MCF 10A (cell line): ENCODE measurements around the gene RALGDS. TPM values are rescaled to one million over a fixed set of nuclear protein-coding genes. Genes with fewer than 3 reads are reported as not detected.

Source experiments
- BruUV-seq: library from RNA; stranded (reverse); fragments of 400-500 nt; replicated peaks from 2 replicates; lab custom pipeline; 2021; lab: Mats Ljungman, UMichigan
- CTCF ChIA-PET: fragments of 300-600 bp; sonication (Branson Sonifier 250); formaldehyde crosslinking; extraction: SDS; loops from one replicate; lab custom pipeline; 2021; ENCODE audit warnings: antibody characterized with exemption, inconsistent platforms; lab: Yijun Ruan, JAX
- POLR2A ChIA-PET: fragments of 300-600, 350-650 bp; sonication (Branson Sonifier 250); formaldehyde crosslinking; extraction: SDS; loops from one replicate; lab custom pipeline; 2020; ENCODE audit warnings: antibody characterized with exemption, inconsistent platforms; lab: Yijun Ruan, JAX
- DNase-seq: peaks from one replicate; pipeline ENCODE4 v3.0.0-alpha.2; 2018; ENCODE audit not compliant: unreplicated experiment
- H3K27ac Mint-ChIP-seq: one replicate; pipeline ENCODE4 v1.8.0; 2022; ENCODE audit warnings: mild to moderate bottlenecking, low read depth, mixed read lengths; ENCODE audit not compliant: unreplicated experiment
- H3K27me3 Mint-ChIP-seq: one replicate; pipeline ENCODE4 v1.8.0; 2022; ENCODE audit warnings: mixed read lengths; ENCODE audit not compliant: insufficient read depth, unreplicated experiment
- H3K36me3 Mint-ChIP-seq: one replicate; pipeline ENCODE4 v1.8.0; 2022; ENCODE audit warnings: mild to moderate bottlenecking, moderate library complexity, mixed read lengths; ENCODE audit not compliant: insufficient read depth, unreplicated experiment
- H3K4me1 Mint-ChIP-seq: one replicate; pipeline ENCODE4 v1.8.0; 2022; ENCODE audit warnings: mixed read lengths; ENCODE audit not compliant: insufficient read depth, unreplicated experiment
- H3K4me3 Mint-ChIP-seq: one replicate; pipeline ENCODE4 v1.8.0; 2022; ENCODE audit warnings: mild to moderate bottlenecking, moderate library complexity, mixed read lengths; ENCODE audit not compliant: unreplicated experiment
- H3K9me3 Mint-ChIP-seq: one replicate; pipeline ENCODE4 v1.8.0; 2022; ENCODE audit warnings: mixed read lengths; ENCODE audit not compliant: unreplicated experiment
- intact Hi-C: fragments of 100-400 bp; cut with micrococcal nuclease; formaldehyde crosslinking; loops from 2 replicates; pipeline ENCODE4 v1.14.1; 2022
- total RNA-seq: library from RNA; stranded (reverse); gene quantifications from 2 replicates; pipeline ENCODE4 v1.2.3, GENCODE V29; 2022
- TF ChIP-seq, protein P1 (sequence below): fragments of 200-600 bp; IDR thresholded peaks from one replicate; pipeline ENCODE4 v1.8.0; 2022; ENCODE audit warnings: antibody characterized with exemption, mild to moderate bottlenecking; ENCODE audit not compliant: unreplicated experiment

Gene RALGDS
- total RNA-seq, 1 experiment from 2014 or later: 14.2 TPM

DNA sequence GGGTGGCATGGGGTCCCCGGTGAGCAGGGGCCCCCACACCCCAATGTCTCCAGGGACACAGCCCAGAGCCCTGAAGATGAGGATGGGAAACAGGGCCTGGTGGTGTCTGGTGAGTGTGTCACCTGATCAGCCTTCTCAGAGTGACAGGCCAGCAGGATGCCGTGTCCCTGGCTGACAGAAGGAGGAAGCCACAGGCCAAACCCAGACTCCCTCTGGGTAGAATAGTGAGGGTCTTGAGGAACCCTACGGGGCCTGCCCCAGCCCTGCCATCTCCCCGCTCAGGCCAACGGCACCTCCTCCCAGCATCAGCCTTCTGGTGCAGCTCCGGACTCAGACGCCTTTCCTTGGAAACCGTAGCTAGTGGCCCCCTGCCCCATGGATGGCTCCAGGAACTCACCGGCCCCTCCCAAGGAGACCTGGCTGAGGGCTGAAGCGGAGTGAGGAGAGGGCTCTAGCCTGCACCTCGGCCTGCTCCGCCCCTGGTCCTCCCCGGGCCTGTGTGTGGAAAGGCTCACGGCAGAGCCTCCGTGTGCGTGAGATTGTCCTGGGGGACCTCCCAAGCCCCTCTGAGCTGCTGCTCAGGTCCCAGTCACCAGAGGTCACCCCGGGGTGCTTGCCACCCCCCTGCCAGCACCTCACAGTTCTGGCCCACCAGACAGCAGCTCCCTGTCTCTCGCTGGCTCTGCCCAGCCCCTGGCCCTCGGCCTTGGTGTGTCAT lies 6.0 kb downstream of the RALGDS start:
- peaks cover 13% of the 10 kb centered on the region for H3K36me3 Mint-ChIP-seq
- intact Hi-C loops: no loop called here
- no peaks in the 10 kb centered on the region for H3K27me3 Mint-ChIP-seq
- ChIA-PET CTCF (interaction anchor here (0.6 to 8.6 kb wide), 5 partner anchors 12 to 90 kb away, joined by 3 to 132 read pairs (median 4); no protein-coding TSS in a partner anchor), POLR2A (interaction anchor here (0.9 to 1.2 kb wide), 3 partner anchors 22 to 84 kb away, joined by 3 to 4 read pairs (median 4); partner anchors contain the start of gene GTF3C5)
- TF ChIP-seq, protein P1, sequence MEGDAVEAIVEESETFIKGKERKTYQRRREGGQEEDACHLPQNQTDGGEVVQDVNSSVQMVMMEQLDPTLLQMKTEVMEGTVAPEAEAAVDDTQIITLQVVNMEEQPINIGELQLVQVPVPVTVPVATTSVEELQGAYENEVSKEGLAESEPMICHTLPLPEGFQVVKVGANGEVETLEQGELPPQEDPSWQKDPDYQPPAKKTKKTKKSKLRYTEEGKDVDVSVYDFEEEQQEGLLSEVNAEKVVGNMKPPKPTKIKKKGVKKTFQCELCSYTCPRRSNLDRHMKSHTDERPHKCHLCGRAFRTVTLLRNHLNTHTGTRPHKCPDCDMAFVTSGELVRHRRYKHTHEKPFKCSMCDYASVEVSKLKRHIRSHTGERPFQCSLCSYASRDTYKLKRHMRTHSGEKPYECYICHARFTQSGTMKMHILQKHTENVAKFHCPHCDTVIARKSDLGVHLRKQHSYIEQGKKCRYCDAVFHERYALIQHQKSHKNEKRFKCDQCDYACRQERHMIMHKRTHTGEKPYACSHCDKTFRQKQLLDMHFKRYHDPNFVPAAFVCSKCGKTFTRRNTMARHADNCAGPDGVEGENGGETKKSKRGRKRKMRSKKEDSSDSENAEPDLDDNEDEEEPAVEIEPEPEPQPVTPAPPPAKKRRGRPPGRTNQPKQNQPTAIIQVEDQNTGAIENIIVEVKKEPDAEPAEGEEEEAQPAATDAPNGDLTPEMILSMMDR: no peak
- no peak for DNase-seq
- H3K27ac Mint-ChIP-seq: no peak overlapping the region
- H3K4me3 Mint-ChIP-seq: no peak overlapping the region
- no peaks in the 10 kb centered on the region for H3K9me3 Mint-ChIP-seq
- BruUV-seq: no TSS peak
- peaks cover 15% of the 10 kb centered on the region for H3K4me1 Mint-ChIP-seq

DNA sequence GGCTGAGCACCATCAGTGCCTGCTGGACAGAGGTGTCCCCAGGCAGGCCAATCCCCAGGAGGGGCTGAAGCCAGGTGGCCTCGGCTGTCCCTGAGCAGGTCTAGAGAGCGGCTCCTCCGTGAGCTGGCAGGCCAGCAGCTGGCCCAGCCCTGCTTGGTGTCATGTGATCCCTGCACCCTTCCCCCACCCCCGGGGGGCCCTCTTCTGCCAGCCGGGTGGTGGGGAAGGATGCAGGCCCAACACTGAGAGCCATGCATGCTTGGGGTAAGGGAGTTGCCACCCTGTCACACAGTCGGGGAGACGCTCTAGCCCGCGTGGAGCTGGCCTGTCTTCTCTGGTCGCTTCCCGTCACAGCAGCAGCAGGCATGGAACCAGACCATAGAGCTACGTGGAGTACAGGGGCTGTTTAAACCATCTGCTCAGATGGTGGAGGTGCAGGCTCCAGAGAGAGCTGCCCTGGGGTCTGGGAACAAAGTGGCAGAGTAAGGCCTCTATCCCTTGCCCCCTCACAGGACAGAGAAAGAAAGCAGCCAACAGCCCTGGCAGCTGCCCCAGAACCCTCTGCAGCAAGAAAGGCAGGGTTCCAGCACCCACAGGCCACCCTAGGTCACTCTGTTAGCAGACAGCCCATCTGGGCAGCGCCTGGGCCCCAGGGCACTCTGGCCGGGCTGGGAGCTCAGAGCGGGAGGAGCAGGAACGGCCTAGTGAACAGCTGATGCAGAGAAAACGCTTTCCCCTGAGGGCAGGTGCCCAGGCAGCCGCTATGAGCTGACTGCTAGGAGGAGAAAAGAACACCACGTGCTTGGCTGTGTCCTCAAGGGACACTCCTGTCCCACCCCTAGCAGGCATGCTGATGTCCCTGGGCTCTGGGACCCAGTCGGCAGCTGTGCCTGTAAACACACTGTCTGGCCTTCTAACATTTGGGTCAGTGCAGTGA lies 6.8 kb downstream of the RALGDS start:
- Mint-ChIP-seq H3K4me1 (peaks cover 15% of the 10 kb centered on the region), H3K4me3 (no peak overlapping the region), H3K27me3 (no peaks in the 10 kb centered on the region), H3K27ac (peak overlapping the region; percentile 51), H3K36me3 (peaks cover 14% of the 10 kb centered on the region), H3K9me3 (no peaks in the 10 kb centered on the region)
- no TSS peak for BruUV-seq
- intact Hi-C loops: no loop called here
- TF ChIP-seq, protein P1: no peak
- ChIA-PET CTCF (interaction anchor here (0.6 to 8.6 kb wide), 8 partner anchors 11 to 375 kb away, joined by 3 to 132 read pairs (median 4); no protein-coding TSS in a partner anchor), POLR2A (interaction anchor here (0.9 to 1.2 kb wide), 3 partner anchors 23 to 83 kb away, joined by 3 to 4 read pairs (median 3); partner anchors contain the start of gene GTF3C5)
- DNase-seq: no peak

DNA sequence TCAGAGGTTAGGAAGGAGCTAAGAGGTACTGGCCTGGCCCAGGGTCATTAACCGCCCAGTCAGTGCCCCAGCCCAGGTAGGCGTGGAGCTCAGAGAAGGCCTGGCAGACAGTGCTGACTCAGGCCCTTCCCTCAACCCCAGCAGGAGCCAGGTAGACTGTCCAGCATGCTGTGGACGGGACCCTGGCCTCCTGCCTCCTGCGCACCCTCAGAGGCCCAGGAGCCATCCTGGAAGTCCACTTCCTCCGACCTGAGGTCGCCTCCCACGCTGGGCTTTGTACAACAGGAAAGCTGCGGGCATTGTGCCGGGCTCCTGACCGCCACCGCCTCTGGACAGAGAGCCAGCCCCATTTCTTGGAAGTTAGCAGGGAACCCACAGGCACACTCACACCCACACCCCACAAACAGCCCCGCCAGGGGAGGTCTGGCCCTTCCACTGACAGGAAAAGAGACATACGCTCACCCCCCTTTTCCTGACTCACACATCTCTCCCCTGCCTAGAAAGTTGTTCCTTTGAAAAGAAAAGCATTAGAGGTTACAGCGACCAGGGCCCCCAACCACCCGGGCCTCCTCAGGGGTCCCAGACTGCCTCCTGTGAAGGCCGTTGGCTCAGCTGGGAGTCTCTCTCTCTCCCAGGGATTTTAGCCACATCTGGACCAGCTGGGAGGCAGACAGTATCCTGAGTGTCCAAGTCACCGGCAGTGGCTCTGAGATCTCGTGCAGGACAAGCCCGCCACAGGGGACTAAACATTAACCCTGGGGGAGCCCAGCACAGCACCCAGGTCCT lies 7.7 kb downstream of the RALGDS start:
- no peaks in the 10 kb centered on the region for H3K9me3 Mint-ChIP-seq
- no peak for DNase-seq
- POLR2A ChIA-PET: interaction anchor here (0.6 to 0.9 kb wide), 3 partner anchors 31 to 729 kb away, joined by 3 to 4 read pairs (median 3); partner anchors contain the start of gene GTF3C5
- no peak overlapping the region for H3K4me3 Mint-ChIP-seq
- intact Hi-C loops: no loop called here
- peaks cover 6% of the 10 kb centered on the region for H3K4me1 Mint-ChIP-seq
- BruUV-seq: no TSS peak
- no peaks in the 10 kb centered on the region for H3K27me3 Mint-ChIP-seq
- TF ChIP-seq, protein P1: no peak
- H3K36me3 Mint-ChIP-seq: peaks cover 16% of the 10 kb centered on the region
- peak overlapping the region; percentile 51 for H3K27ac Mint-ChIP-seq
- CTCF ChIA-PET: interaction anchor here (0.5 to 8.6 kb wide), 7 partner anchors 10 to 376 kb away, joined by 3 to 132 read pairs (median 5); no protein-coding TSS in a partner anchor
